NK-92 (cell line): ENCODE data around the gene RPL7A.

Experiments
- DNase-seq: peaks from one replicate; lab custom pipeline; 2025; ENCODE audit not compliant: unreplicated experiment; lab: John Stamatoyannopoulos, UW

RPL7A gene

GRCh38 chr9:133346021-133346785, 1.8 kb upstream of the RPL7A start:
- DNase-seq, result no peak

- DNase-seq, result no peak
These were observed 468 bp upstream of the RPL7A start for GRCh38 chr9:133347515-133347984.

DNA sequence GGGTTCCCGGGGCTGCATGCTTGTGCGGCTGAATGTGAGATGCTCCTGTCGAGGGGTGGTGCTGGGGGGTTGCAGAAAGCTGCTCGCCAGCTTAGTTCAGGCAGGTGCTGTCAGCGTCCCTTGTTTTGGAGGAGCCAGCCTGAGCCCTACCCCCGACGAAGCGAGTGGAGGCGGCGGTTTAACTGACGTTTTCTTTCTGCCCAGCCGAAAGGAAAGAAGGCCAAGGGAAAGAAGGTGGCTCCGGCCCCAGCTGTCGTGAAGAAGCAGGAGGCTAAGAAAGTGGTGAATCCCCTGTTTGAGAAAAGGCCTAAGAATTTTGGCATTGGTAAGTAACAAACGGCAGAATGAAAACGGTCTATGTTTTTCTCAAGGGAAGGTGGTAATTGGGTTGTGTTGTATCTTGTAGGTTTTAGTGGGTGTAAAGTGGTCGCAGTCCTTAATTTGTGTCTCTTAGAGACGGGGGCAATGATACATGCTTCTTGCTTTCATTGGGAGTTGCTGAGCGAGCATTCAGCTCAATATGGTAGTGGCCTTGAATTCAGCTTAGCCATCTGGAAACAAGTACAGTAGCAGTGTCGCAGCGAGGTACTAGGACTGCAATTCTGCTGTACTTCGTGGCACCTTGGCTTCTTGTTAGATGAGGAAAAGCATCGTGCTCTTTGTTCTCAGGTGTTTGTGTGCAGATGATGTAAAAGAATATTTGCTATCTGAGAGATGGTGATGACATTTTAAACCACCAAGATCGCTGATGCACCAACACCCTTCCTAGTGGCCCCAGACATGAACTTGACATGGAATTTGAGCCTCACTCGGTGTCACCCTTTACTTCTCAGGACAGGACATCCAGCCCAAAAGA, 928 bp downstream of the RPL7A start:
- DNase-seq, result no peak

DNA sequence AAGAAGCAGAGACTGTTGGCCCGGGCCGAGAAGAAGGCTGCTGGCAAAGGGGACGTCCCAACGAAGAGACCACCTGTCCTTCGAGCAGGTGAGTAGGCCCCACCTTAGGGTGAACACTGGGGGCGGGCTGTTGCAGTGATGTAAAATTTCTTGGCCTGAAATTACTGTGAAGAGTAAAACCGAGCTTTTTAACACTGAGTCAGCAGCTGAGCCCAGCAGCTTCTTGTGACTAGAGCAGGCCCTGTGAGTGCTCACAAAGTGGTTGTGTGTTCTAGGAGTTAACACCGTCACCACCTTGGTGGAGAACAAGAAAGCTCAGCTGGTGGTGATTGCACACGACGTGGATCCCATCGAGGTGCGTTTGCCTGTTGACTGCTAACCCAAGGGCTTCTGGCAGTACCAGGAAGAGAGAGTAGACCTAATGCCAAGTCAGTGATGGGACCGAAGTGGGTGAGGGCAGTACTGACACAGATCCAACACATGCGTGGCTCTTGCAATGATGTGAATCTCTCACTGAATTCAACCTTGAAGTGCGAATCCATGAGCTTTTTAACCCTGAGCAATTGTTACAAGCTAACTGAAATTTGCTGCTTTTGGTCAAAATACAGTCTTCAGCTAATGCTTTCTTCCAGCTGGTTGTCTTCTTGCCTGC, 2.1 kb downstream of the RPL7A start:
- no peak for DNase-seq

GRCh38 chr9:133351526-133351907, 3.5 kb downstream of the RPL7A start:
- DNase-seq, result no peak

- DNase-seq, result no peak
These were observed 4.1 kb downstream of the RPL7A start for GRCh38 chr9:133351908-133352634.

DNA sequence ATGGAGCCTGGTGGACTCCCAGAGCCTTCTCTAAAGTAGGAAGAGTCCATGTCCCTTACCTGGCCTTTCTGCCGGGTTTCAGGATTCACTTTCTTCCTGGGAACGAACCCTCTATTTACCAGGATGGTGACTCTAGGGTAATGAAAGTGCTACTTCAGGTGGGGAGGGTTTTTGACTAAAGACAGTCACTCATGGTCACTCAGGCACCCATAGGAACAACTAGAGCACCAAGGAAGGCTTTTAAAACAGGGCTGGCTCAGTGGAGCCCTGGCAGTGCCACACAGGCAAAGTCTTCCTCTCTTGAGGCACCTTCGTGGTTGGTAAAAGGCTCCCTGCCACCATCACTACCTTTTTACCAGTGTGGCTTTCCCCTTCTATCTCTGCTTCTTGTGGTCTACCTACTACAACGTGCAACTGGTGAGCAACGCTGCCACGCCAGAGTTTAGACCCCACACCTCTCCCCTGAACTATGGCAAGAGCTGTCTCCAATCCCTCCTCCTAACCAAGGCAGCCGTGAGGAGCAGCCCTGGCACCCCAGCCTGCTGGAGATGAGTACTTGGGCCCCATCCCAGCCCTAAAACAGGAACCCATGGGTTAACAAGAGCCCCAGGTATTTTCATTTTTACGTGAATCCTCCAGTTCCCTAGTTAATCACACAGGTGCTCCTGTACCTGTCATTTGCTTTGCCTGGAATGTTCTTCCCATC, 4.8 kb downstream of the RPL7A start:
- DNase-seq, result no peak

GRCh38 chr9:133353548-133353947, 5.5 kb downstream of the RPL7A start:
- DNase-seq, result no peak

DNA sequence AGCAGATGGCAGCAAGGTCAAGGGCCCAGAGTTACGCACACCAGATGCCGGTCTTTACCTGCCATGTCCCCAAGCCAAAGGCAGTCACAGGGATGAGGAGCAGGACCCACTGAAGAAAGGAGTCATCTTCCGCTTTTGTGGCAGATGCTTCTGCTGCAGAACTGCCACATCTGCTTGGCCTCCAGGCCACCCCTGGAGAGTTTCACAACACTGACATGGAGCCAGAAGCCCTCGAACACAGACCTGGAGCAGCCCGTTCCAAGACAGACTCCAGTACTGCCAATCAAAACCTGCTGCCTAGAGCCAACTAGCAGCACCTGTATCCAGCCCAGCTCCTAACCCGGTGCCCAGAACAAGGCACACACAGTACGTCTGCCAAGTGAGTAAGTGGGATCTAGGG, 6.7 kb downstream of the RPL7A start:
- no peak for DNase-seq

GRCh38 chr9:133355881-133356357, 7.9 kb downstream of the RPL7A start:
- no peak for DNase-seq

DNA sequence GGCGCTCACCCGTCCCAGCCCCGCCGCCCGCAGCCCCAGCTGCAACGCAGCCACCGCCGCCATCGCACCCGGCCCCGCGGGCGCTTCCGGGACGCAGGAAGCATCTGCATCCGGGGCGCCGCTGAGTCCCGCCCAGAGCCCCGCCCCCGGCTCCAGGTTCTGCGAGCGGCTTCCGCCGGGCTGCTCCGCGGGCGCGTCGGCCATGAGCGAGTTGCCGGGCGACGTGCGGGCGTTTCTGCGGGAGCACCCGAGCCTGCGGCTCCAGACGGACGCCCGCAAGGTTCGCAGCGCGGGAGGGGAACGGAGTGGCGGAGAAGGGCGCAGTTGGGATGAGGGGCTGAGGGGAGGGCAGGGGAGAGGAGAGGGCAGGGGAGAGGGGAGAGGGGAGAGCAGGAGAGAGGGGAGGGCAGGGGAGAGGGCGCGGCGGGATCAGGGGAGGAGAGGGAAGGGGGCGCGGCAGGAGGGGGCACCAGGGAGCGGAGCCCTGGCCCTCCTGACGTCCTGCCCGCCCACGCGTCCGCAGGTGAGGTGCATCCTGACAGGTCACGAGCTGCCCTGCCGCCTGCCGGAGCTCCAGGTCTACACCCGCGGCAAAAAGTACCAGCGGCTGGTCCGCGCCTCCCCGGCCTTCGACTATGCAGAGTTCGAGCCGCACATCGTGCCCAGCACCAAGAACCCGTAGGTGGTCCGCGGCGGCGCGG, 8.5 kb downstream of the RPL7A start, which contains the start of the genes SURF1 and SURF2:
Gene SURF1, minus strand, starts transcription at position 97 of the 701 bp plus-strand sequence. Its CDS starts 34 bp downstream, at position 63.
Gene SURF2, plus strand, starts transcription at position 160 of the 701 bp plus-strand sequence. Its CDS starts 43 bp downstream, at position 203.
- DNase-seq, result no peak

- DNase-seq, result no peak
These were observed 9.6 kb downstream of the RPL7A start for GRCh38 chr9:133357656-133358055.

DNA sequence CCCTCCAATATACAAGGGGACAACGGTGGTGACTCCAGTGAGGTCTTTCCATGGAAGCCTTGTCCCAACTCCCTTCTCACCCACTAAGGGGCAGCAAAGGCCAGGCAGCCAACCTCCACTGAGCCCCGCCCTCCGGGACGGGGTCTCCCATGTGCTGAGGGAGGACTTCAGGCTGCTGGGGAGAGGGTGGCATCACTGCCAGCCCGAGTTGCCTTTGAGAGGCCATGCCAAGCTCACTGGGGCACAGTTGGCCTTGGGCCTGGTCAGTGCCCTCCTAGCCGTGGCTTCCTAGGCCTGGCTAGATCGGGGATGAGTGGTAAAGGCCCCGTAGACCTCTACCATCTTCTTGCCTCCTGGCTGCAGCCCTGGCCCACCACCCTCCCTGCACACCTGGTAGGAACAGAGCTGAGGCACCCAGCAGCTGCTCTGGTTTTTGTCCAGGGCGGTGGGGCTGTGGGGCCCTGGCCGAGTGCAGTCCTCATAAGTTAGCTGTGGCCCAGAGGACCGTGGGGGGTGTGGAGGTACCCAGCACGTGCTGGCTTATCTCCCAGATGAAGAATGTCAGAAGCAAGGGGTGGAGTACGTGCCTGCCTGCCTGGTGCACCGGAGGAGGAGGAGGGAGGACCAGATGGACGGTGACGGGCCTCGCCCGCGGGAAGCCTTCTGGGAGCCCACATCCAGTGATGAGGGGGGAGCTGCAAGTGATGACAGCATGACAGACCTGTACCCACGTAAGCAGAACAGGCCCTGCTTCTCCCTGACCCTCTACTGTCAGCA, 11.6 kb downstream of the RPL7A start:
- no peak for DNase-seq

DNA sequence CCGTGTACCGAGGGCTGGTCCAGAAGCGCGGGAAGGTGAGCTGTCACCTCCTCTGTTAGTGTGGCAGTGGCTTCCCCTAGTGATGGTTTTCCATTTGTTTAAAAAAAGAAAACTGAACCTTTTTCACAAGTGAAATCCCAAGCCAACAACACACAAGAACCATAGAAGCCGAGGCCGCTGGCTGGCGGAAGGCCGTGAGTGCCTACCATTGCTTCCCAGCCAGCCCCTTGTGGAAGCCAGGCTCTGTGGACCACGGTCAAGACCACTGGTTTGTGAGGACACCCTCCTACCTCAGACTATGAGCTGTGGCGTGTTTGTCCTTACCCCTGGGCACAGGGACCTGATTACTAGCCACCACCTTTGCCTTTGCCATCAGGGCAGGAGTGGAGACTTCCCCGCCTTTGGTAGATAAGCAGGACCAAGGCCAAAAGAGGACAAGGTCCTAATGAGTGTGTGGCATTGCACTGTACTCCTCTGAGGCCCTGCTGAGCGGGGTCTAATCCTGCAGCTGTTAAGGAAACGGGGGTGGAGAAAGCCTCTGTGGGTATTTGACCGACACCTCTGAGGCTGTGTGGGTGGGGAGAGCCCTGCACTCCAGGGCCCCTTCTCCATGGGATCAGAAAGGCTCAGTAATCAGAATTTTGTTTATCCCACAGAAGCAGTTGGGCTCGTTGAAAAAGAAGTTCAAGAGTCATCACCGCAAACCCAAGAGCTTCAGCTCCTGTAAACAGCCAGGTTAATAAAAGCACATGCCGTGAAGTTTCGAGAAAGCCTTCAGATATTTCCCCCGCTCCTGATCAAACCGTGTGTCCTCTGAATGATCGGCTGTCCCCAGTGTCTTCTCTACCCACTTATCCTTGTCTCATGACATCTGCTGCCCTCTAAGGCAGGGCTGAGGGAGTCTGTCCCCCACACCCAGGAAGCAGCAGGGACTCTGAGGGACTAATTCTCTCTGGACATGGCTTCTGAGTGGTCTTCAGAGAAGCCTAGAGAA, 12.7 kb downstream of the RPL7A start:
- no peak for DNase-seq

DNA sequence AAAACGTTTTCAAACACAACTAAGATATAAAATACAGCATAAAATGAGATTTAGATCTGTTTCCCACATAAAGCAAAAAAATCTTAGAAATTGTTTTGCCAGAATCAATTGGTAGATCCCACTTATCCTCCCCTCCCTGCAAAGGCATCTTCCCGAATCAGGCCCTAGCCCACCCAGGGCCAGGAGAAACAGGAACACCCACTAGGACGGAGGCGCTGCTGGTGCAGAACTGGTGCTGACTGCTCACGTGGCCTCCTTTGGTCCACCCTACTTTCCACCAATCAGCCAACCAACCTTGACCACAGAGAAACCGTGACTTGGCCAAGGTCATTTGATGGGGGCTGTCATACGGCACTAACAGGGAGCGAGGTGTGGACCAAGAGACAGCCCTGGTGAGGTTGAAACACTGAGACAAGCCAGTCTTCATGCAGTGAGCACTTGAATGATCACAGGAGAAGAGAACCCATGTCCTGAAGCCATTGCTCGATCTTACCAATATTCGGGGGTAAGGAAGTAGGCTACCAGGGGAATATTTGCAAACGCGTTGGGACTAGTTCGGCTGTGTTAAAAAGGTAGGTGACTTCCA, 13.6 kb downstream of the RPL7A start:
- no peak for DNase-seq

DNA sequence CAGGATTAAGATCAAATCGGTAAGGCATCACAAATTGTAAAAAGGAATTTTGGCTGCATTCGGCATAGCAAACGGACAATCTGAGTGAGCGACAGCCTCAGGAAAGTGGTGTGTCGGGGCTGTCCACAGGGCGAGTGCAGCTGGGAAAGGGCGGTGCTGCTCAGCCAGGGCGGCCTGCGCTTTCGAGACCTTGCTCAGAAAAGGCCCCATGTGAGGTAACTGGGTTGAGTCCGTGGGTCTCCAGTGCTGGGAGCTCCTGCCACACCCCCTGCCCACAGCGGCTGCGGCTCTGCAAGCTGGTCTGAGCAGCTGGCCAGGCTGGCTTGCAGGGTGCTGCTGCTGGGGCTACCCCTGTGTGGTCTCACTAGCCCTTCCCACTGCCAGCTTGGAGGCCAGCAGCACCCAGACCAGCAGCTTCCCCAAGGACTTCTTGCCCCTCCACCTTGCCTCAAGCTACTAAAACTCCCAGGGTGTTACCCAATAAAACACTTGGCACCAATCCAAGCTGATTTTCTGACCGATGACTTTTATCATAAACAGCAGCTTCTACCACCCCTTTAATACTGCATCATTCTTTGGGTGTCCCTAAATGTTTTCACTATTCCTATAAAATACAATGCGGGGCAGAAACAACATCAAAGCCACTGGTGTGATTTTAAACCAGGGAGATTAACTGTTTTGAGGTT, 14.5 kb downstream of the RPL7A start:
- no peak for DNase-seq
